Panc1 (cell line): ENCODE data around the gene WNT3.

ENCODE experiments used
- CTCF ChIP-seq: fragments of 450-650 bp; IDR thresholded peaks from 2 replicates; pipeline ENCODE4 v1.5.1; 2017; ENCODE audit warnings: mild to moderate bottlenecking
- SIN3A ChIP-seq: IDR thresholded peaks from 2 replicates; pipeline ENCODE4 v1.6.1; 2012; ENCODE audit warnings: low read depth, mild to moderate bottlenecking, low read length, moderate library complexity, borderline replicate concordance; ENCODE audit not compliant: insufficient read depth

- TF ChIP-seq SIN3A = no peak
- TF ChIP-seq CTCF = no peak
These were observed 81.2 kb downstream of the WNT3 start for GRCh38 chr17:46737326-46737725.
